Gastrocnemius medialis (tissue), 4 donors: ENCODE data around the gene COPRS. TPM values are rescaled to one million over a fixed set of nuclear protein-coding genes. Genes with fewer than 3 reads are reported as not detected.

Experiments used
- ATAC-seq, 2 donors: fragments of 150-250 bp; one replicate each; pipeline ENCODE4 v1.9.1; 2016
- DNase-seq, 2 donors: peaks; one replicate each; pipeline ENCODE4 v3.0.0-alpha.2; 2019
- H3K27ac ChIP-seq, 4 donors: fragments of 200-600 bp; sonication (generic); 1 replicate in 1 of 4; 2 replicates in 3 of 4; pipeline ENCODE4 v1.5.1; 2016 to 2018; ENCODE audit warnings: mild to moderate bottlenecking in 2 of 4, moderate library complexity in 1 of 4
- H3K27me3 ChIP-seq, 3 donors: fragments of 200-600 bp; sonication (generic) in 2 of 3; 1 replicate in 1 of 3; 2 replicates in 2 of 3; pipeline versions ENCODE4 v1.5.1 to v1.6.0; 2016 to 2019; ENCODE audit warnings: mild to moderate bottlenecking in 1 of 3, moderate library complexity in 1 of 3
- H3K36me3 ChIP-seq, 2 donors: fragments of 200-600 bp; sonication (generic) in 1 of 2; one replicate each; pipeline ENCODE4 v1.5.1; 2017 to 2018
- H3K4me1 ChIP-seq, 2 donors: fragments of 200-600 bp; sonication (generic) in 1 of 2; one replicate each; pipeline ENCODE4 v1.5.1; 2016 to 2017; ENCODE audit warnings: mild to moderate bottlenecking in 2 of 2
- H3K4me3 ChIP-seq, 4 donors: fragments of 200-600 bp; sonication (generic) in 3 of 4; 1 replicate in 1 of 4; 2 replicates in 3 of 4; pipeline ENCODE4 v1.5.1; 2016 to 2019; ENCODE audit warnings: mild to moderate bottlenecking in 2 of 4
- H3K9me3 ChIP-seq, 3 donors: fragments of 200-600 bp; sonication (generic) in 2 of 3; 1 replicate in 1 of 3; 2 replicates in 2 of 3; pipeline ENCODE4 v1.5.1; 2016 to 2019
- CTCF ChIP-seq, 5 experiments: fragments of 450-650 bp in 3 of 5; fragments of 200-600 bp in 2 of 5; sonication (generic) in 2 of 5; IDR thresholded peaks in 4 of 5; conservative IDR thresholded peaks in 1 of 5; 1 replicate in 4 of 5; 2 replicates in 1 of 5; pipeline ENCODE4 v1.5.1; 2016 to 2019; ENCODE audit warnings: antibody characterized with exemption in 5 of 5, mild to moderate bottlenecking in 3 of 5, moderate library complexity in 3 of 5
- POLR2A ChIP-seq, 2 donors: fragments of 450-650 bp; IDR thresholded peaks; one replicate each; pipeline ENCODE4 v1.6.1; 2017; ENCODE audit warnings: antibody characterized with exemption in 2 of 2, mild to moderate bottlenecking in 2 of 2, moderate library complexity in 2 of 2
- in situ Hi-C, 4 donors: fragments of 200-750 bp; cut with MboI; loops; one replicate each; pipeline versions ENCODE4 v1.15.0 to v1.8.0; 2017; ENCODE audit warnings: low sequenced_read_pairs in 4 of 4
- intact Hi-C: fragments of 100-400 bp; cut with DNase I; formaldehyde crosslinking; loops from one replicate; pipeline ENCODE4 v1.15.1; 2023; ENCODE audit warnings: low total_unique reads
- total RNA-seq, 4 donors: library from RNA; depleted of rRNA; stranded (reverse); fragments of >200 nt; gene quantifications; one replicate each; pipeline versions ENCODE4 v1.1.0 to v1.2.3, GENCODE V29; 2016

The COPRS gene
- total RNA-seq, 4 donors from 2014 or later = 43.8 to 73.9 (median 61.6) TPM

- Histone ChIP-seq H3K4me1 (no peaks in the 10 kb centered on the region), H3K27ac (no peak overlapping the region), H3K27me3 (no peaks in the 10 kb centered on the region), H3K4me3 (no peak overlapping the region), H3K9me3 (no peaks in the 10 kb centered on the region), H3K36me3 (no peaks in the 10 kb centered on the region)
- in situ Hi-C loops (no loop called here), intact Hi-C loops (no loop called here)
- DNase-seq (no peak), ATAC-seq (no peak)
- TF ChIP-seq POLR2A (IDR thresholded peaks at IDR 0.05) (no peak), CTCF (IDR thresholded peaks at IDR 0.05 in 4 of 5, conservative IDR thresholded peaks at IDR 0.05 in 1 of 5) (no peak)
Observed at GRCh38 chr17:31806921-31807320, 52.1 kb downstream of the COPRS start.

- Histone ChIP-seq H3K27ac (no peak overlapping the region), H3K27me3 (no peaks in the 10 kb centered on the region), H3K4me1 (no peaks in the 10 kb centered on the region), H3K9me3 (no peaks in the 10 kb centered on the region), H3K36me3 (no peaks in the 10 kb centered on the region), H3K4me3 (no peak overlapping the region)
- DNase-seq (no peak), ATAC-seq (no peak)
- no peak for TF ChIP-seq POLR2A (IDR thresholded peaks at IDR 0.05)
- in situ Hi-C loops (no loop called here), intact Hi-C loops (no loop called here)
Observed at GRCh38 chr17:31803494-31804213, 55.4 kb downstream of the COPRS start.

- Histone ChIP-seq H3K27ac (no peak overlapping the region), H3K27me3 (no peaks in the 10 kb centered on the region), H3K4me3 (no peak overlapping the region), H3K4me1 (no peaks in the 10 kb centered on the region), H3K36me3 (no peaks in the 10 kb centered on the region), H3K9me3 (no peaks in the 10 kb centered on the region)
- intact Hi-C loops = no loop called here
- no peak for TF ChIP-seq CTCF (IDR thresholded peaks at IDR 0.05 in 4 of 5, conservative IDR thresholded peaks at IDR 0.05 in 1 of 5)
- no peak for TF ChIP-seq POLR2A (IDR thresholded peaks at IDR 0.05)
- DNase-seq (no peak), ATAC-seq (no peak)
- in situ Hi-C loops = no loop called here
Observed at GRCh38 chr17:31802502-31802901, 56.5 kb downstream of the COPRS start.

Other genes starting within 250 kb of the COPRS start
- 10 to 100 TPM; 22.7 to 35.2 (median 27.8) TPM for gene UTP6, start 42.5 kb upstream of the COPRS start, total RNA-seq
- 1 to 10 TPM; 7.0 to 9.2 (median 8.4) TPM for gene SUZ12, start 77.8 kb upstream of the COPRS start, total RNA-seq
- gene LRRC37B, start 148.1 kb upstream of the COPRS start, total RNA-seq = 1 to 10 TPM; 3.8 to 7.9 (median 5.6) TPM